Esophagus squamous epithelium (tissue), 4 donors: ENCODE results near the gene LYAR.

Source experiments
- CTCF ChIP-seq, 6 experiments: fragments of 450-650 bp in 4 of 6; fragments of 200-600 bp in 2 of 6; sonication (generic) in 2 of 6; IDR thresholded peaks; one replicate each; pipeline ENCODE4 v1.5.1; 2016 to 2019; ENCODE audit warnings: antibody characterized with exemption in 6 of 6, mild to moderate bottlenecking in 4 of 6, moderate library complexity in 4 of 6
- POLR2A ChIP-seq, 4 donors: fragments of 450-650 bp; IDR thresholded peaks; one replicate each; pipeline ENCODE4 v1.6.1; 2017; ENCODE audit warnings: antibody characterized with exemption in 4 of 4, mild to moderate bottlenecking in 4 of 4, moderate library complexity in 3 of 4

GRCh38 chr4:4293279-4293678, 3.3 kb upstream of the LYAR start:
- TF ChIP-seq POLR2A (IDR thresholded peaks at IDR 0.05) (no peak), CTCF (IDR thresholded peaks at IDR 0.05) (no peak)
